ENCODE measurements around the gene MAP6.
"Not testable (repeated sequence)": the region's sequence is repeated elsewhere in the genome, so short reads cannot be mapped to it uniquely, and the experiment has no call there.

DNA sequence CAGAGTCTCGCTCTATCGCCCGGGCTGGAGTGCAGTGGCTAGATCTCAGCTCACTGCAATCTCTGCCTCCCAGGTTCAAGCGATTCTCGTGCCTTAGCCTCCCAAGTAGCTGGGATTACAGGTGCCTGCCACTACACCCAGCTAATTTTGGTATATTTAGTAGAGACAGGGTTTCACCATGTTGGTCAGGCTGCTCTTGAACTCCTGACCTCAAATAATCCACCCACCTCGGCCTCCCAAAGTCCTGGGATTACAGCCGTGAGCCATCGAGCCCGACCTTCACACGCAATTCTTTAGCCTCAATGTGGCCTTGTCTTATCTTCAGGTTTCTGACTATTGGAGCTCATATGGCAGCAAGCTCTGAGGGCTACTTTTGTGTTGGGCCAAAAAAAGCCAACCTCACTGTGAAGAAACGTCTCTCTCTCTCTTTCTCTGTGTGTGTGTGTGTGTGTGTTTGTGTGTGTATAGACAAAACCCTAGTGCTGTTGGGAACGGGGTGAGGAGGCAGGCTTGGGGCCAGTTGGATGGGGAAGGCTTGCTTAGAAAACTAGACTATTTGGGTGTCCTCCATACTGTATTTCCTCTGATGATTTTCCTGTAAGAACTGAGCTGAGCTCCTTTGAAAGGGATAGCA lies 84.1 kb downstream of the MAP6 start:
- TF ChIP-seq CTCF (IDR thresholded peaks at IDR 0.05; ENCODE audit: low read depth, low read length); POLR2A (IDR thresholded peaks at IDR 0.05; ENCODE audit: extremely low read depth, insufficient read length); MAX (IDR thresholded peaks at IDR 0.05; ENCODE audit: low read depth, low read length): not testable (repeated sequence)

Measured in NB4 (cell line).